Sigmoid colon (tissue), 4 donors: Measurements from ENCODE around the gene C4B.
"Not testable (repeated sequence)": the region's sequence is repeated elsewhere in the genome, so short reads cannot be mapped to it uniquely, and the experiment has no call there.

ENCODE experiments used
- POLR2A ChIP-seq, 2 donors: fragments of 450-650 bp; IDR thresholded peaks; one replicate each; pipeline ENCODE4 v1.6.1; 2016; ENCODE audit warnings: antibody characterized with exemption in 2 of 2, mild to moderate bottlenecking in 2 of 2, moderate library complexity in 2 of 2
- POLR2AphosphoS5 ChIP-seq, 4 donors: sonication (generic); formaldehyde crosslinking; IDR thresholded peaks; one replicate each; pipeline ENCODE4 v1.6.1; 2017; ENCODE audit warnings: antibody characterized with exemption in 4 of 4
- TF ChIP-seq, protein P1 (sequence below), 4 experiments: fragments of 450-650 bp in 3 of 4; fragments of 200-600 bp in 1 of 4; IDR thresholded peaks; one replicate each; pipeline ENCODE4 v1.5.1; 2016 to 2019; ENCODE audit warnings: antibody characterized with exemption in 4 of 4, mild to moderate bottlenecking in 3 of 4, moderate library complexity in 2 of 4

DNA sequence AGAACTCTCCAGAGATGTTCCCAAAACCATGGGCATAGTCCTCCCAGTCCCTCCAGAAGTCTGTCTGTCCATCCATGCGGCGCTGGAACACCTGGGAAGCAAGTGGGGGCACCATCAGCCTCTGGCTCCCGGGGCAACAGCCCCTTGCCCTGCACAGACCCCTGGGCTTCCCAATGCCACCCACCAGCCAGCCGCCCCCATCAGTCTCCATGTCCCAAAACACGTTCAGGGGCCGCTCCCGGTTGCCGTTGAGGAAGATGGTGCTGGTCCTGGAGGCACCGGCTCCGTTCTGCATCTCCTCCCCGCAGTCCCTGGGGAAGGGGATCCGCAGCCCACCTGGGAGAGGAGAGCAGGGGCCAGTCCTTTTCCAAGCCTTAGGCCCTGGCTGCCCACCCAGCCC is 5.1 kb upstream of the C4B start:
- TF ChIP-seq, protein P1, sequence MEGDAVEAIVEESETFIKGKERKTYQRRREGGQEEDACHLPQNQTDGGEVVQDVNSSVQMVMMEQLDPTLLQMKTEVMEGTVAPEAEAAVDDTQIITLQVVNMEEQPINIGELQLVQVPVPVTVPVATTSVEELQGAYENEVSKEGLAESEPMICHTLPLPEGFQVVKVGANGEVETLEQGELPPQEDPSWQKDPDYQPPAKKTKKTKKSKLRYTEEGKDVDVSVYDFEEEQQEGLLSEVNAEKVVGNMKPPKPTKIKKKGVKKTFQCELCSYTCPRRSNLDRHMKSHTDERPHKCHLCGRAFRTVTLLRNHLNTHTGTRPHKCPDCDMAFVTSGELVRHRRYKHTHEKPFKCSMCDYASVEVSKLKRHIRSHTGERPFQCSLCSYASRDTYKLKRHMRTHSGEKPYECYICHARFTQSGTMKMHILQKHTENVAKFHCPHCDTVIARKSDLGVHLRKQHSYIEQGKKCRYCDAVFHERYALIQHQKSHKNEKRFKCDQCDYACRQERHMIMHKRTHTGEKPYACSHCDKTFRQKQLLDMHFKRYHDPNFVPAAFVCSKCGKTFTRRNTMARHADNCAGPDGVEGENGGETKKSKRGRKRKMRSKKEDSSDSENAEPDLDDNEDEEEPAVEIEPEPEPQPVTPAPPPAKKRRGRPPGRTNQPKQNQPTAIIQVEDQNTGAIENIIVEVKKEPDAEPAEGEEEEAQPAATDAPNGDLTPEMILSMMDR (IDR thresholded peaks at IDR 0.05): not testable (repeated sequence)
- TF ChIP-seq POLR2AphosphoS5, POLR2A (IDR thresholded peaks at IDR 0.05): not testable (repeated sequence)
